ENCODE data around the gene GSS. TPM values are rescaled to one million over a fixed set of nuclear protein-coding genes. Genes with fewer than 3 reads are reported as not detected.

The GSS gene
- total and polyA plus RNA-seq, 8 donors: 18.1 to 199 (median 43.7) TPM

- no peak for TF ChIP-seq POLR2AphosphoS5 (IDR thresholded peaks at IDR 0.05)
- TF ChIP-seq EP300 (IDR thresholded peaks at IDR 0.05): no peak
- TF ChIP-seq POLR2A (IDR thresholded peaks at IDR 0.05): no peak
- no peak for TF ChIP-seq CTCF (IDR thresholded peaks at IDR 0.05)
- Histone ChIP-seq H3K27ac (no peak overlapping the region), H3K9me3 (no peaks in the 10 kb centered on the region), H3K36me3 (peaks cover 42 to 80% (median 77%) of the 10 kb centered on the region in 4 donors), H3K4me1 (peaks cover 10 to 21% (median 12%) of the 10 kb centered on the region in 4 donors), H3K27me3 (no peaks in the 10 kb centered on the region), H3K4me3 (no peak overlapping the region)
- WGBS, 5 donors: 86 to 98% (median 90%) methylated on average over 7 of the region's 7 CpGs
- no peak for DNase-seq
- intact Hi-C loops (cut with DNase I; ENCODE audit: low total_unique reads): no loop called here
These were observed 40.1 kb upstream of the GSS start for GRCh38 chr20:34995696-34996095.

- DNase-seq: no peak
- Histone ChIP-seq H3K4me1 (peaks cover 10 to 21% (median 12%) of the 10 kb centered on the region in 4 donors), H3K27me3 (no peaks in the 10 kb centered on the region), H3K4me3 (no peak overlapping the region), H3K36me3 (peaks cover 37 to 75% (median 72%) of the 10 kb centered on the region in 4 donors), H3K9me3 (no peaks in the 10 kb centered on the region), H3K27ac (no peak overlapping the region)
- WGBS, 5 donors: 84 to 95% (median 90%) methylated on average over 14 of the region's 14 CpGs
- intact Hi-C loops (cut with DNase I; ENCODE audit: low total_unique reads): no loop called here
- TF ChIP-seq POLR2A (IDR thresholded peaks at IDR 0.05) (no peak), EP300 (IDR thresholded peaks at IDR 0.05) (no peak), POLR2AphosphoS5 (IDR thresholded peaks at IDR 0.05) (no peak), CTCF (IDR thresholded peaks at IDR 0.05) (no peak)
These were observed 39.6 kb upstream of the GSS start for GRCh38 chr20:34995192-34995591.

DNA sequence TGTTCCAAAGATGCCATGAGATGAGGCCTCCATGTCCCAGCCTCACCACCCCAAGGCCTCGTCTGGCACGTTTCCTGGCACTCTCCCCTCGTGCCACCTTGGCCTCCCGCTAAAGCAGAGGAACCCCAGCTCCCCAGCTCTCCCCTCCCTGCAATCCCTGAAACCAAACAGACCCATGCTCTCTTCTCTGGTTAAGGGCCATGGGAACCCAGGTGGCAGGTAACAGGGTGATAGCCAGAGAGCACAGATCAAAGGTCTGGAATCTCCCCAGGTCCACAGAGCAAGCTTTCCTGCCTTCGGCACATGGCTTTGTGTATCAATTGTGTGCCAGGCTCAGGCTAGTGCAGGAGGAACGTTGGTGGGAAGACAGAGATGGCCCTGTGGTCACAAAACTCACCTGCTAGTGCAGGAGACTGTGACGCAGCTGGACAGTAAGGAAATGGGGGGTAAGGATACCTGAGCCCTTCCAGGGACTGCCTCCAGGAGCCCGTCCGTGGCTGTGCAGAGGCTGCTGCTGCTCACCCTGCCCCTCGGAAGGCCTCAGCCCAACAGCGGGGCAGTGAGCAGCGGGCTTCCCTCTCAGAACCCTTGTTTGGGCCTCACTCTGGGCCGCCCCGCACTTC lies 39.0 kb upstream of the GSS start:
- intact Hi-C loops (cut with DNase I; ENCODE audit: low total_unique reads): no loop called here
- no peak for DNase-seq
- no peak for TF ChIP-seq EP300 (IDR thresholded peaks at IDR 0.05)
- no peak for TF ChIP-seq CTCF (IDR thresholded peaks at IDR 0.05)
- Histone ChIP-seq H3K9me3 (no peaks in the 10 kb centered on the region), H3K27ac (no peak overlapping the region), H3K27me3 (no peaks in the 10 kb centered on the region), H3K4me1 (peaks cover 10 to 21% (median 12%) of the 10 kb centered on the region in 4 donors), H3K4me3 (no peak overlapping the region), H3K36me3 (peaks cover 34 to 69% (median 66%) of the 10 kb centered on the region in 4 donors)
- WGBS, 5 donors: 77 to 86% (median 80%) methylated on average over 14 of the region's 14 CpGs

- no peak overlapping the region for H3K27ac ChIP-seq
- TF ChIP-seq CTCF (IDR thresholded peaks at IDR 0.05) (no peak), POLR2A (IDR thresholded peaks at IDR 0.05) (no peak), POLR2AphosphoS5 (IDR thresholded peaks at IDR 0.05) (no peak), EP300 (IDR thresholded peaks at IDR 0.05) (no peak)
- DNase-seq: no peak
These were observed 38.4 kb upstream of the GSS start for GRCh38 chr20:34993941-34994508.

More at GRCh38 chr20:34993941-34994508, 38.4 kb upstream of the GSS start:
- 92 to 94% (median 93%) methylated on average over 19 to 22 of the region's 22 CpGs for WGBS, 5 donors
- peaks cover 10 to 21% (median 12%) of the 10 kb centered on the region in 4 donors for H3K4me1 ChIP-seq
- intact Hi-C loops (cut with DNase I; ENCODE audit: low total_unique reads): no loop called here
- peaks cover 29 to 63% (median 60%) of the 10 kb centered on the region in 4 donors for H3K36me3 ChIP-seq
- no peak overlapping the region for H3K4me3 ChIP-seq
- no peaks in the 10 kb centered on the region for H3K27me3 ChIP-seq
- no peaks in the 10 kb centered on the region for H3K9me3 ChIP-seq

All from stomach (tissue), 9 donors.